Measurements from ENCODE around the gene SARM1.

The SARM1 gene

GRCh38 chr17:28368915-28369683, 2.4 kb upstream of the SARM1 start:
- TF ChIP-seq CEBPB (IDR thresholded peaks at IDR 0.05) (no peak), TCF12 (IDR thresholded peaks at IDR 0.05; ENCODE audit: low read depth) (no peak), EP300 (IDR thresholded peaks at IDR 0.05; ENCODE audit: borderline replicate concordance) (no peak), CREB1 (IDR thresholded peaks at IDR 0.05; ENCODE audit: low read depth) (no peak), TAF1 (IDR thresholded peaks at IDR 0.05; ENCODE audit: low read depth) (no peak), EGR1 (IDR thresholded peaks at IDR 0.05) (no peak), YY1 (IDR thresholded peaks at IDR 0.05; ENCODE audit: low read depth) (no peak), RAD21 (IDR thresholded peaks at IDR 0.05; ENCODE audit: low read depth) (no peak), MAX (IDR thresholded peaks at IDR 0.05) (no peak), TEAD4 (IDR thresholded peaks at IDR 0.05) (no peak), ZBTB7A (IDR thresholded peaks at IDR 0.05; ENCODE audit: low read depth) (no peak), NFIC (IDR thresholded peaks at IDR 0.05) (no peak)

- TF ChIP-seq TAF1 (IDR thresholded peaks at IDR 0.05; ENCODE audit: low read depth) (no peak), NFIC (IDR thresholded peaks at IDR 0.05) (no peak), TCF12 (IDR thresholded peaks at IDR 0.05; ENCODE audit: low read depth) (no peak), MAX (IDR thresholded peaks at IDR 0.05) (no peak), ZBTB7A (IDR thresholded peaks at IDR 0.05; ENCODE audit: low read depth) (no peak), CREB1 (IDR thresholded peaks at IDR 0.05; ENCODE audit: low read depth) (no peak), YY1 (IDR thresholded peaks at IDR 0.05; ENCODE audit: low read depth) (no peak), RAD21 (IDR thresholded peaks at IDR 0.05; ENCODE audit: low read depth) (no peak), CEBPB (IDR thresholded peaks at IDR 0.05) (no peak), USF1 (IDR thresholded peaks at IDR 0.05) (no peak), FOXM1 (IDR thresholded peaks at IDR 0.05; ENCODE audit: borderline replicate concordance, low read depth) (no peak), REST (IDR thresholded peaks at IDR 0.05; ENCODE audit: low read depth) (no peak), EP300 (IDR thresholded peaks at IDR 0.05; ENCODE audit: borderline replicate concordance) (no peak), EGR1 (IDR thresholded peaks at IDR 0.05) (no peak), TEAD4 (IDR thresholded peaks at IDR 0.05) (no peak)
Measured at GRCh38 chr17:28369684-28370034, 1.8 kb upstream of the SARM1 start.

- TF ChIP-seq EP300 (IDR thresholded peaks at IDR 0.05; ENCODE audit: borderline replicate concordance) (no peak), FOXM1 (IDR thresholded peaks at IDR 0.05; ENCODE audit: borderline replicate concordance, low read depth) (no peak), ZBTB7A (IDR thresholded peaks at IDR 0.05; ENCODE audit: low read depth) (no peak), RAD21 (IDR thresholded peaks at IDR 0.05; ENCODE audit: low read depth) (no peak), USF1 (IDR thresholded peaks at IDR 0.05) (no peak), REST (IDR thresholded peaks at IDR 0.05; ENCODE audit: low read depth) (no peak), CREB1 (IDR thresholded peaks at IDR 0.05; ENCODE audit: low read depth) (no peak), EGR1 (IDR thresholded peaks at IDR 0.05) (no peak), TEAD4 (IDR thresholded peaks at IDR 0.05) (no peak), YY1 (IDR thresholded peaks at IDR 0.05; ENCODE audit: low read depth) (no peak), TAF1 (IDR thresholded peaks at IDR 0.05; ENCODE audit: low read depth) (no peak), MAX (IDR thresholded peaks at IDR 0.05) (no peak), TCF12 (IDR thresholded peaks at IDR 0.05; ENCODE audit: low read depth) (no peak), NFIC (IDR thresholded peaks at IDR 0.05) (no peak), CEBPB (IDR thresholded peaks at IDR 0.05) (no peak)
Measured at GRCh38 chr17:28370035-28370743, 1.3 kb upstream of the SARM1 start, which contains the start of gene VTN. Gene VTN (minus strand): TSS chr17:28370307. CDS start chr17:28370203, 104 bp downstream.

GRCh38 chr17:28370744-28371103, 770 bp upstream of the SARM1 start:
- no peak for TF ChIP-seq REST (IDR thresholded peaks at IDR 0.05; ENCODE audit: low read depth)
